WTC11 (cell line): ENCODE results near the gene WDR45. TPM values are rescaled to one million over a fixed set of nuclear protein-coding genes. Genes with fewer than 3 reads are reported as not detected.

ENCODE experiments used
- ATAC-seq: fragments of 200-7000 bp; cut with Tn5 transposase; 2 replicates; pipeline ENCODE4 v1.10.0; 2021; ENCODE audit warnings: mild to moderate bottlenecking, moderate library complexity
- CTCF ChIA-PET: fragments of 300-600 bp; sonication (Branson Sonifier 250); formaldehyde crosslinking; loops from one replicate; lab custom pipeline; 2021; ENCODE audit warnings: antibody characterized with exemption; lab: Charles Lee
- POLR2A ChIA-PET: fragments of 350-600 bp; sonication (Branson Sonifier 250); formaldehyde crosslinking; loops from one replicate; lab custom pipeline; 2021; ENCODE audit warnings: antibody characterized with exemption; lab: Charles Lee
- DNase-seq: peaks from one replicate; pipeline ENCODE4 v3.0.0; 2021; ENCODE audit warnings: low spot score
- H3K27ac Mint-ChIP-seq: 2 replicates; pipeline ENCODE4 v1.8.0; 2021; ENCODE audit warnings: mixed read lengths
- H3K27me3 Mint-ChIP-seq: 2 replicates; pipeline ENCODE4 v1.8.0; 2021; ENCODE audit warnings: low read depth, mild to moderate bottlenecking, moderate library complexity, mixed read lengths
- H3K36me3 Mint-ChIP-seq: 2 replicates; pipeline ENCODE4 v1.8.0; 2021; ENCODE audit warnings: mixed read lengths
- H3K4me1 Mint-ChIP-seq: 2 replicates; pipeline ENCODE4 v1.8.0; 2022; ENCODE audit warnings: mixed read lengths
- H3K4me3 Mint-ChIP-seq: 2 replicates; pipeline ENCODE4 v1.8.0; 2021; ENCODE audit warnings: mild to moderate bottlenecking, moderate library complexity, mixed read lengths
- H3K9me3 Mint-ChIP-seq: 2 replicates; pipeline ENCODE4 v1.8.0; 2021; ENCODE audit warnings: mixed read lengths
- ATF1 ChIP-seq: sonication (generic); formaldehyde crosslinking; IDR thresholded peaks from 2 replicates; pipeline ENCODE4 v1.8.1; 2023; ENCODE audit warnings: mild to moderate bottlenecking, moderate library complexity, missing genetic modification reagents
- CBFB ChIP-seq: sonication (generic); formaldehyde crosslinking; IDR thresholded peaks from 2 replicates; pipeline ENCODE4 v1.8.1; 2022; ENCODE audit warnings: mild to moderate bottlenecking, low read depth, missing genetic modification reagents
- CREM ChIP-seq: sonication (generic); formaldehyde crosslinking; IDR thresholded peaks from 2 replicates; pipeline ENCODE4 v1.8.1; 2022; ENCODE audit warnings: mild to moderate bottlenecking, missing genetic modification reagents, moderate library complexity
- E2F1 ChIP-seq: sonication (generic); formaldehyde crosslinking; IDR thresholded peaks from 2 replicates; pipeline ENCODE4 v1.8.0; 2022; ENCODE audit warnings: mild to moderate bottlenecking, missing genetic modification reagents
- EMX1 ChIP-seq: fragments of 250-450 bp; sonication (Bioruptor Pico); IDR thresholded peaks from 2 replicates; pipeline ENCODE4 v1.8.0; 2021; ENCODE audit warnings: mild to moderate bottlenecking
- ESRRA ChIP-seq: sonication (generic); formaldehyde crosslinking; IDR thresholded peaks from 2 replicates; pipeline ENCODE4 v1.8.1; 2022; ENCODE audit warnings: mild to moderate bottlenecking, missing genetic modification reagents, borderline replicate concordance
- GTF2I ChIP-seq: fragments of 250-450 bp; sonication (Bioruptor Pico); conservative IDR thresholded peaks from 2 replicates; pipeline ENCODE4 v1.4.0; 2021; ENCODE audit warnings: mild to moderate bottlenecking
- IRF2 ChIP-seq: sonication (generic); formaldehyde crosslinking; IDR thresholded peaks from 2 replicates; pipeline ENCODE4 v1.8.0; 2022; ENCODE audit warnings: low read depth, missing genetic modification reagents, borderline replicate concordance
- MAX ChIP-seq: sonication (generic); formaldehyde crosslinking; IDR thresholded peaks from 2 replicates; pipeline ENCODE4 v1.8.0; 2022; ENCODE audit warnings: mild to moderate bottlenecking, missing genetic modification reagents
- MYBL2 ChIP-seq: sonication (generic); formaldehyde crosslinking; IDR thresholded peaks from 2 replicates; pipeline ENCODE4 v1.8.1; 2023; ENCODE audit warnings: mild to moderate bottlenecking, moderate library complexity, missing genetic modification reagents
- NFE2L1 ChIP-seq: sonication (generic); formaldehyde crosslinking; IDR thresholded peaks from 2 replicates; pipeline ENCODE4 v1.8.1; 2023; ENCODE audit warnings: missing genetic modification reagents
- NR1H2 ChIP-seq: sonication (generic); formaldehyde crosslinking; IDR thresholded peaks from 2 replicates; pipeline ENCODE4 v1.9.0; 2021; ENCODE audit warnings: mild to moderate bottlenecking, moderate library complexity, missing genetic modification reagents
- SMAD4 ChIP-seq: sonication (generic); formaldehyde crosslinking; IDR thresholded peaks from 2 replicates; pipeline ENCODE4 v1.8.0; 2022; ENCODE audit warnings: mild to moderate bottlenecking, missing genetic modification reagents
- SP1 ChIP-seq: sonication (generic); formaldehyde crosslinking; conservative IDR thresholded peaks from 2 replicates; pipeline ENCODE4 v1.8.1; 2022; ENCODE audit warnings: missing genetic modification reagents
- STAT6 ChIP-seq: sonication (generic); formaldehyde crosslinking; conservative IDR thresholded peaks from 2 replicates; pipeline ENCODE4 v1.8.1; 2023; ENCODE audit warnings: mild to moderate bottlenecking, low read depth, missing genetic modification reagents, moderate library complexity
- TEAD4 ChIP-seq: sonication (generic); formaldehyde crosslinking; IDR thresholded peaks from 2 replicates; pipeline ENCODE4 v1.8.0; 2022; ENCODE audit warnings: mild to moderate bottlenecking, missing genetic modification reagents
- ZNF219 ChIP-seq: sonication (generic); formaldehyde crosslinking; IDR thresholded peaks from 2 replicates; pipeline ENCODE4 v1.8.0; 2023; ENCODE audit warnings: missing genetic modification reagents, mild to moderate bottlenecking, borderline replicate concordance
- ZNF232 ChIP-seq: sonication (generic); formaldehyde crosslinking; IDR thresholded peaks from 2 replicates; pipeline ENCODE4 v1.8.0; 2022; ENCODE audit warnings: mild to moderate bottlenecking, missing genetic modification reagents
- ZNF423 ChIP-seq: fragments of 250-450 bp; sonication (Bioruptor Pico); IDR thresholded peaks from 2 replicates; pipeline ENCODE4 v2.1.2; 2022; ENCODE audit warnings: mild to moderate bottlenecking, moderate library complexity
- ZNF532 ChIP-seq: fragments of 250-450 bp; sonication (Bioruptor Pico); IDR thresholded peaks from 2 replicates; pipeline ENCODE4 v1.9.0; 2021; ENCODE audit warnings: mild to moderate bottlenecking, borderline replicate concordance
- total RNA-seq: library from RNA; stranded (reverse); gene quantifications from 3 replicates; pipeline ENCODE4 v1.2.3, GENCODE V29; 2021
- TF ChIP-seq, protein P1 (sequence below): sonication (generic); formaldehyde crosslinking; IDR thresholded peaks from 2 replicates; pipeline ENCODE4 v1.8.0; 2023; ENCODE audit warnings: missing genetic modification reagents
- TF ChIP-seq, protein P2 (sequence below): sonication (generic); formaldehyde crosslinking; IDR thresholded peaks from 2 replicates; pipeline ENCODE4 v1.8.1; 2022; ENCODE audit warnings: missing genetic modification reagents, borderline replicate concordance

WDR45 gene
- total RNA-seq, 1 experiment from 2014 or later = 23.9 TPM

- TF ChIP-seq ESRRA = no peak
Measured at GRCh38 chrX:49063715-49064114, 16.0 kb downstream of the WDR45 start (continued).

- no peaks in the 10 kb centered on the region for H3K9me3 Mint-ChIP-seq
- POLR2A ChIA-PET = no interaction called here
- no peak for DNase-seq
- no peak overlapping the region for H3K4me3 Mint-ChIP-seq
- H3K27ac Mint-ChIP-seq = no peak overlapping the region
- H3K27me3 Mint-ChIP-seq = no peaks in the 10 kb centered on the region
- CTCF ChIA-PET = no interaction called here
- no peak for ATAC-seq
- H3K4me1 Mint-ChIP-seq = no peaks in the 10 kb centered on the region
- peaks cover 2% of the 10 kb centered on the region; the same call in 1 of the 2 replicates for H3K36me3 Mint-ChIP-seq
- TF ChIP-seq CBFB (CRISPR knock-in tag) = no peak
- TF ChIP-seq, all 79 proteins: peak for 0
Measured at GRCh38 chrX:49061916-49062315, 17.8 kb downstream of the WDR45 start.

DNA sequence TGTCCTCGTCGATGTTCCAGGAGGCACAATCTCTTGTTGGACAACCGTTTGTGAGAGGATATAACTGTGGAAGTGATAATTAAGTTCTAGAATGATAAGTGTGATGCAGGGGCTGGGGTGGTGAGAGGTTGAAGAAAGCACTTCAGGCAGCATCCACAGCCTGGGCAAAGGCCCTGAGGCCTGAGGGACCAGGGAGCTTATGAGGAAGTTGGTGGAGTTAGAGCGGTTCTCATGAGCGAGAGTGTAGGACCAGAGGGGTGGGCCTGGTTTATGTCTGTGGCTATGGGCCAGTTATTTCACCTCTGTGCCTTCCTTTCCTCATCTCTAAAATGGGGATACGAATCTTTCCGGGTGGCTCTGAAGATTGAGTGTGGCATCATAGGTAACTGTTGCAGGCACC lies 18.2 kb downstream of the WDR45 start:
- ChIA-PET POLR2A (no interaction called here), CTCF (no interaction called here)
- H3K36me3 Mint-ChIP-seq = peaks cover 2% of the 10 kb centered on the region; the same call in 1 of the 2 replicates
- no peaks in the 10 kb centered on the region for H3K9me3 Mint-ChIP-seq
- ATAC-seq = no peak
- H3K4me3 Mint-ChIP-seq = no peak overlapping the region
- TF ChIP-seq IRF2 (CRISPR knock-in tag) (no peak), CREM (no peak)
- TF ChIP-seq, all 79 proteins: peak for 0
- no peak for DNase-seq
- Mint-ChIP-seq H3K27ac (no peak overlapping the region), H3K4me1 (no peaks in the 10 kb centered on the region), H3K27me3 (no peaks in the 10 kb centered on the region)

DNA sequence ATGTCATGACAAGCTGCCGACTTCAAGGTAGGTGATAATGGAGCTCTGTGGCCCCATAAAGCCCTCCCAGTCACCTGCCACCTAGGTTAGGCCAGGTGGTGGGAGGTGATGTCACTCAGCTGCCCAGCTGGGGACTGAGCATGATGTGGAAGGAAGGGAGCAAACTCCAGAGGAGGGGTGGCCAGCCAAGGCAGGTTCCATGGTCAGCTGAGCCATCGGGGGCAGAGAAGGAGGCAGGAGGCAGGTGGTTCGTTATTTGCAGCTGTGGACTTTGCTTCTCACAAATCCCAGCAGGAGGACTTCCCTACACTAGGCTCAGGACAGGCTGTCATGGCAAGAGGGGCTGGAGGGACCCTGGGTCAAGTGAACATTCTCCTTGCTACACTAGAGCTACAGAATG lies 18.8 kb downstream of the WDR45 start:
- no peaks in the 10 kb centered on the region for H3K9me3 Mint-ChIP-seq
- no peak overlapping the region for H3K4me3 Mint-ChIP-seq
- no peaks in the 10 kb centered on the region for H3K27me3 Mint-ChIP-seq
- ChIA-PET CTCF (no interaction called here), POLR2A (no interaction called here)
- no peak for ATAC-seq
- no peak overlapping the region for H3K27ac Mint-ChIP-seq
- no peak for DNase-seq
- peaks cover 2% of the 10 kb centered on the region; the same call in 1 of the 2 replicates for H3K36me3 Mint-ChIP-seq
- H3K4me1 Mint-ChIP-seq = no peaks in the 10 kb centered on the region
- TF ChIP-seq MAX (CRISPR knock-in tag) = no peak
- no peak for TF ChIP-seq MYBL2
- no peak for TF ChIP-seq STAT6
- no peak for TF ChIP-seq ZNF219 (CRISPR knock-in tag)
- TF ChIP-seq, protein P1, sequence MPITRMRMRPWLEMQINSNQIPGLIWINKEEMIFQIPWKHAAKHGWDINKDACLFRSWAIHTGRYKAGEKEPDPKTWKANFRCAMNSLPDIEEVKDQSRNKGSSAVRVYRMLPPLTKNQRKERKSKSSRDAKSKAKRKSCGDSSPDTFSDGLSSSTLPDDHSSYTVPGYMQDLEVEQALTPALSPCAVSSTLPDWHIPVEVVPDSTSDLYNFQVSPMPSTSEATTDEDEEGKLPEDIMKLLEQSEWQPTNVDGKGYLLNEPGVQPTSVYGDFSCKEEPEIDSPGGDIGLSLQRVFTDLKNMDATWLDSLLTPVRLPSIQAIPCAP (CRISPR knock-in tag) = no peak
- no peak for TF ChIP-seq ATF1 (CRISPR knock-in tag)
- TF ChIP-seq SMAD4 = no peak
- no peak for TF ChIP-seq NR1H2 (CRISPR knock-in tag)
- no peak for TF ChIP-seq ZNF232
- TF ChIP-seq, protein P2, sequence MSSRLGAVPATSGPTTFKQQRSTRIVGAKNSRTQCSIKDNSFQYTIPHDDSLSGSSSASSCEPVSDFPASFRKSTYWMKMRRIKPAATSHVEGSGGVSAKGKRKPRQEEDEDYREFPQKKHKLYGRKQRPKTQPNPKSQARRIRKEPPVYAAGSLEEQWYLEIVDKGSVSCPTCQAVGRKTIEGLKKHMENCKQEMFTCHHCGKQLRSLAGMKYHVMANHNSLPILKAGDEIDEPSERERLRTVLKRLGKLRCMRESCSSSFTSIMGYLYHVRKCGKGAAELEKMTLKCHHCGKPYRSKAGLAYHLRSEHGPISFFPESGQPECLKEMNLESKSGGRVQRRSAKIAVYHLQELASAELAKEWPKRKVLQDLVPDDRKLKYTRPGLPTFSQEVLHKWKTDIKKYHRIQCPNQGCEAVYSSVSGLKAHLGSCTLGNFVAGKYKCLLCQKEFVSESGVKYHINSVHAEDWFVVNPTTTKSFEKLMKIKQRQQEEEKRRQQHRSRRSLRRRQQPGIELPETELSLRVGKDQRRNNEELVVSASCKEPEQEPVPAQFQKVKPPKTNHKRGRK (CRISPR knock-in tag) = no peak
- TF ChIP-seq EMX1 = no peak
- TF ChIP-seq ZNF423 (CRISPR knock-in tag) = no peak
- TF ChIP-seq SP1 (CRISPR knock-in tag) = no peak
- TF ChIP-seq NFE2L1 (CRISPR knock-in tag) = no peak
- TF ChIP-seq ZNF532 (CRISPR knock-in tag) = no peak
- TF ChIP-seq GTF2I = no peak
- no peak for TF ChIP-seq TEAD4
- TF ChIP-seq E2F1 (CRISPR knock-in tag) = no peak
